NCI-H82 treated with DMSO at 0.1 percent for 48 hours (cell line): ENCODE measurements around the gene RPS25.
A peak's percentile ranks its signal among the peaks of the same experiment; 100 is the strongest.
"Not testable (repeated sequence)": the region's sequence is repeated elsewhere in the genome, so short reads cannot be mapped to it uniquely, and the experiment has no call there.

Source experiments
- DNase-seq: peaks from one replicate; lab custom pipeline; 2025; ENCODE audit not compliant: unreplicated experiment; lab: John Stamatoyannopoulos, UW

RPS25 gene

GRCh38 chr11:119018074-119018938 lies at the start of gene RPS25, which contains the start of gene TRAPPC4:
Gene RPS25 (minus strand): TSS chr11:119018343. CDS start chr11:119018284, 59 bp downstream.
Gene TRAPPC4 (plus strand): TSS chr11:119018766. CDS start chr11:119018796, 30 bp downstream.
- peak; percentile 87 for DNase-seq

GRCh38 chr11:119067371-119068222 lies 49.5 kb upstream of the RPS25 start, which contains the start of gene VPS11:
Gene VPS11 (plus strand): TSS chr11:119067818. CDS start chr11:119067824, 6 bp downstream.
- peak; percentile 64 for DNase-seq

DNA sequence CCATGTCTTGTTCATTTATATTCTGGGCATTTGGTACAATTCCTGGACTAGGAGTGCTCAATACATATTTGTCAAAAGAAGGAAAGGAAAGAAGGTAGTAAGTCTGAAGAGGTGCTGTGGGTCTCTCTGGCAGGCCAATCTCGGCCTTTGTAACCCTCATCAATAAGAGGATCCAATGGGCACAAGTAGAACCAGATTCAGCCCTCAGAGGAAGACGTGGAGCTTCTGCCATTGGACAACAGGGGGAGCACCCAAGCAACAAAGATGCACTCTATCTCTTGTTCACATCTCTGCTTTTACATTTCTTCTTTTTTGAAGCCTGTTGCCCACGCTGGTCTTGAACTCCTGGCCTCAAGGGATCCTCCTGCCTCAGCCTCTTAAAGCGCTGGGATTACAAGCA lies 47.2 kb upstream of the RPS25 start:
- DNase-seq: no peak

DNA sequence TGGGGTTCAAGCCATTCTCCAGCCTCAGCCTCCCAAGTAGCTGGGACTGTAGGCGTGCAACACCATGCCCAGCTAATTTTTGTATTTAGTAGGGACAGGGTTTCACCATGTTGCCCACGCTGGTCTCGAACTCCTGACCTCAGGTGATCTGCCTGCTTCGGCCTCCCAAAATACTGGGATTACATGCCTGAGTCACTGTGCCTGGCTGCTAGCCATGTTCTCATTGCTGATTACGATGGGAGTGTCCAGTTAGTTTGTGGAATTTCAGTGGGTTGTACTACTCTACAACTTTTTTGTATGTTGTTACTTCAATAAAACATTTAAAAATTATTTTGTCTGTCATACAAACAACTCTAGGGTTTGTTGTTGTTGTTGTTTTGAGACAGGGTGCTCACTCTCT lies 44.6 kb upstream of the RPS25 start:
- DNase-seq: no peak

GRCh38 chr11:119061256-119061655 lies 43.1 kb upstream of the RPS25 start:
- DNase-seq: no peak

DNA sequence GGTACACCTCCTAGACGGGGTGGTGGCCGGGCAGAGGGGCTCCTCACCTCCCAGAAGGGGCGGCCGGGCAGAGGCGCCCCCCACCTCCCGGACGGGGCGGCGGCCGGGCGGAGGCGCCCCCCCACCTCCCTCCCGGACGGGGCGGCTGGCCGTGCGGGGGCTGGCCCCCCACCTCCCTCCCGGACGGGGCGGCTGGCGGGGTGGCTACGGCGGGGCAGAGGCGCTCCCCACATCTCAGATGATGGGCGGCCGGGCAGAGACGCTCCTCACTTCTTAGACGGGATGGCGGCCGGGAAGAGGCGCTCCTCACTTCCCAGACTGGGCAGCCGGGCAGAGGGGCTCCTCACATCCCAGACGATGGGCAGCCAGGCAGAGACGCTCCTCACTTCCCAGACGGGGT lies 41.0 kb upstream of the RPS25 start:
- DNase-seq: not testable (repeated sequence)

GRCh38 chr11:119057000-119057769 lies 39.0 kb upstream of the RPS25 start, which contains the start of gene HYOU1:
Gene HYOU1 (minus strand): TSS chr11:119057205. CDS start chr11:119056160, 1,045 bp downstream.
- peak; percentile 77 for DNase-seq

- no peak for DNase-seq
These were observed 38.4 kb upstream of the RPS25 start for GRCh38 chr11:119056421-119056999.

GRCh38 chr11:119055901-119056300 lies 37.8 kb upstream of the RPS25 start:
- no peak for DNase-seq

DNA sequence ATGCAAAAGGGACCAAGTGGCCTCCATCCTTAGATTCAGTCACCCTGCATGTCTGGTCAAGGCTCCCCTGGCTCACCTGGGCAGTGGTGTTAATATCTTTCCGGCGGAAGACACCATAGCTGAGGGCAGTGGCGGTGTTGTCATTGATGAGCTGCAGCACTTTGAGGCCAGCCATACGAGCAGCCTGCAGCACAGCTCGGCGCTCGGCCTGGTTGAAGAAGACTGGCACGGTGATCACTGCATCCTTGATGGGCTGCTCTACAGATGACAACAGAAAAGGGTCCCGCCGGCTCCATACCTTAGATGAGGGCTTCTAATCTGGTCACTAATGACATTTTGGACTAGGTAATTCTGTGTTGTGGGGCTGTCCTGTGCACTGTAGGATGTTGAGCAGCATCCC lies 36.3 kb upstream of the RPS25 start:
- no peak for DNase-seq

DNA sequence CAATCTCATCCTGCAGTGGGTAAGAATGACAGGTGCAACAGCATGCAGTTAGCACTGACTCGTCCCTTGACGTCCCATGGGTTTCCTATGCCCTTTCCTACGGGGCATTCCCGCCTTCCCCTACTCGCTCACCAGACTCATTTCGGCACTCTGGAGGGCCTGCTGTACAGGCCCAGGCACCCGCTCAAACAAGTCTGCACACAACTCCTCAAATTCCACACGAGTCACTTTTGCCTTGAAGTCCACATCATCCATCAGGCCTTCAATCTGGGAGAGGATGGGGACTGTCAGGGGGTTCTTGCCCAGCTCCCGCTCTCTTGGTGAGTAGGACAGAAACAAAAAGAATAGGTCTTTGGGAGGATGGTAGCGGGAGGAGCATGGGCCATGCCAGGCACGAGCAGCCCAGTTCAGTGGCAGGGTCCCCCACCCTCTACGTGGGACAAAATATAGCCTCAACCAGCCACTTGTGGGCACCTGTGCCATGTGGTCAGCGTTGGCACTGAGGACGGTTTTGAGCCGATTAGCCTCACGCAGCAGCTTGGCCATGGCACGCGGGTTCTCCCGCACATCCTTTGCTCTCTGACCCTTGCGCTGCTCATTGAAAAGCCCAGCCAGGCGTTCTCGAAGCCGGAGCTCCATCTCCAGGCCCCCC lies 34.1 kb upstream of the RPS25 start:
- DNase-seq: no peak

DNA sequence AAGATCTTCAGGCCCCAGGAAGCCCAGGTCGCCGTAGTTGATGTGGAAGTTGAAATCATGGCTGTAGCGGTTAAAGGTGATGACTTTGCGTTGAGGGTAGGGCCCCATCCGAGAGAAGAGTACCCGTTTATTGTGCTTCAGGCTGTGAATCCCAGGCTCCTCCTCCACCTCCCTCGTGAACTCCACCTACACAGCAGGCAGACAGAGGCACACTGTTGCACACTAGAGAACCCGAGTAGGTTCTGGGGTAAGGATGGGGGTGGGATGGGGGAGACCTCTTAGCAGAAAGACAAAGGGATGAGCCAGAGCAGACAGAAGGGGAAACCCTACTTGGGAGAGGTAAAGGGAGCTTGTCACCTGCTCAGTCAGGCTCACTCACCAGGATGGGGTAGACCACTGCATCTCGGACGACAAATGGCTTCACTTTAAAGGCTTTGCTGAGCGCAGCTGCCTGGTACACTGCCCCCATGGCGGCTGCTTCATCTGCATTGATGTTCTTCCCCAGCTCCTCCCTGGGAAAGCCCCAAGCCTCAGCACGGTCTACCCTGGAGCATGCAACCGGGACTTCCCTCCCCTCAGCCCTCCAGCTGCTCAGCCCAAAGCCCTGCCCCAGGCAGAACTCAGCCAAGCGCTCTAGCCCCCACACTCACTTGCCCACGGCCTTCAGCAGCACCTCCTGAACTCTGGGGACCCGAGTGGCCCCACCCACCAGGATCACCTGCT lies 33.5 kb upstream of the RPS25 start:
- DNase-seq: no peak

- no peak for DNase-seq
These were observed 30.9 kb upstream of the RPS25 start for GRCh38 chr11:119049081-119049480.

- DNase-seq: no peak
These were observed 30.5 kb upstream of the RPS25 start for GRCh38 chr11:119048644-119049043.

DNA sequence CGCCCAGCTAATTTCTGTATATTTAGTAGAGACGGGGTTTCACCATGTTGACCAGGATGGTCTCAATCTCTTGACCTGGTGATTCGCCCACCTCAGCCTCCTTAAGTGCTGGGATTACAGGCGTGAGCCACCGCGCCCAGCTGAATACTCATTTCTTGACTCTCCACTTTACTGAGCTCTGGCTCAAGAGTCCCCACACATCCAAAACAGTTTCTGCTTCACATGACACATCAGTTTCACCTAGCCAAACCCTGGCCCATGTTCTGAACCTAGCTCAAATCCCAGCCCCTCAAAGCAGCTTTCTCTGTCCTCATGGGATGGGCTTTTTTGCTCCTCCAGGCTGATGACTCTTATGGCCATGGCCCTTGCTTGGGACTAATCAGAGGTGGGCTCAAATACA lies 29.1 kb upstream of the RPS25 start:
- DNase-seq: no peak

DNA sequence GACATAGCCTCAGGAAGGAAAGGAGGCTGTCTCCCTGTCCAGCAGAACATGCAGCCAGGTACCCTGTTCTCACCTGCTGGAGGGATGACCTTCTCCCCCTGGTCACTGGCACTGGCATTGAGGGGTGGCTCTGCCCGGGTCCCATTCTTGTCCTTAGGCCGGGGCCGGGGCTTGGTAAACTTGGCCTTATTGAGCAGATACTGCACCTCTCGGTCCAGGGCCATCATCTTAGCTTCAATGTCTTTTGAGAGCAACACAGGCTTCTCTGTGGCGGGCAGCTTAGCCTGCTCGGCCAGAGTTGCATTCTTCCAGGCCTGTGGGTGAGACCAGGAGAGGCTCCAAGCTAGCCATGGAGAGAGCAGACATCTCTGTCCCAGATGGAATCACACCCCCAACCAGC lies 28.3 kb upstream of the RPS25 start:
- no peak for DNase-seq

GRCh38 chr11:119044708-119045107 lies 26.6 kb upstream of the RPS25 start:
- DNase-seq: no peak

DNA sequence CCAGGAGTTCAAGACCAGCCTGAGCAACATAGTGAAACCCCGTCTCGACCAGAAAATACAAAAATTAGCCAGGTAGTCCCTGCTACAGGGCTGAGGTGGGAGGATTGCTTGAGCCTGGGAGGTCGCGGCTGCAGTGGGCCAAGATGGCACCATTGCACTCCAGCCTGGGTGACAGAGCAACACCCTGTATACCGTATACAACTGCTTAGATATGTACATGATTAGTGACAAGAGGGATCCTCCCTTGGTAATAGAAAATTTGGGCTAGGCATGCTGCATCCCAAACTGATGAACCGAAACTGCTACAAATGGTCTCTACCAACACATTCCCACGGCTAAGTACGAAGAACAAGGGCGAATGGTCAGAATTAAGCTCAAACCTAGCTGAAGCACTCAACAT lies 24.8 kb upstream of the RPS25 start:
- DNase-seq: no peak

DNA sequence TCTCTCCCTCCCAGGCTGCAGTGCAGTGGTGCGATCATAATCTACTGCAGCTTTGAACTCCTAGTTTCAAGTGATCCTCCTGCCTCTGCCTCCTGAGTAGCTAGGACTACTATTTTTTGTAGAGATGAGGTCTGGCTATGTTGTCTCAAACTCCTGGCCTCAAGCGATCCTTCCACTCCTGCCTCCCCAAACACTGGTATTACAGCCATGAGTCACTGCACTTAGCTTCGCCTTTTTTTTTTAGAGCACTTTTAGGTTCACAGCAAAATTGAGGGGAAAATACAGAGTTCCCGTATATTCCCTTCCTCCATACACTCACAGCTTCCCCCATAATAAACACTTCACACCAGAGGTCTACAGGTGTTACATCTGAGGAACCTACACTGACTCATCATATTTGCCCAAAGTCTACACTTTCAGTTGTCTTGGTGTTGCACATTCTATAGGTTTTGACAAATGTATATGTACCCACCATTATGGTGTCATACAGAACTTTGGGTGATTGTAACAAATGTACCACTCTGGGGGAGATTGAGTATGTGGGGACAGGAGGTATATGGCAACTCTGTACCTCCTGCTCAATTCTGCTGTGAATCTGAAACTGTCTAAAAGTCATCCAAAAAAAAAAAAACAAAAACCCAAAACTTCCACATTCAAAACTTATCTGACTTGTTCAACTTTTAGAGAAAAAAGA lies 23.8 kb upstream of the RPS25 start:
- no peak for DNase-seq
